Measurements from ENCODE around the gene DPP10.

GRCh38 chr2:115297056-115297455 is 854.6 kb downstream of the DPP10 start:
- TF ChIP-seq CTCF (conservative IDR thresholded peaks at IDR 0.05; ENCODE audit: low read depth, low read length) (no peak), EZH2 (IDR thresholded peaks at IDR 0.05; ENCODE audit: low read length, unreplicated experiment) (no peak)

Measured in PC-3 (cell line).